Stimulated activated CD8-positive, alpha-beta memory T cell treated with anti-CD3 and anti-CD28 coated beads, Interleukin-2, amount 100 ng/mL, for 1 hour (primary cell): ENCODE measurements around the gene PPM1N.

ENCODE experiments used
- DNase-seq, 2 donors: peaks; one replicate each; pipeline ENCODE4 v3.0.0-alpha.2; 2020; ENCODE audit warnings: low read depth in 2 of 2

Gene PPM1N

GRCh38 chr19:45528149-45528743, 30.0 kb downstream of the PPM1N start:
- DNase-seq: no peak

GRCh38 chr19:45528744-45529419, 30.6 kb downstream of the PPM1N start:
- no peak for DNase-seq

- DNase-seq: no peak
These were observed 31.2 kb downstream of the PPM1N start for GRCh38 chr19:45529420-45529785.

- DNase-seq: no peak
These were observed 33.1 kb downstream of the PPM1N start for GRCh38 chr19:45531349-45531748.

- DNase-seq: no peak
These were observed 41.2 kb downstream of the PPM1N start for GRCh38 chr19:45539459-45539858.

GRCh38 chr19:45542234-45542668, 44.0 kb downstream of the PPM1N start:
- no peak for DNase-seq

- no peak for DNase-seq
These were observed 49.0 kb downstream of the PPM1N start for GRCh38 chr19:45547211-45547770.

GRCh38 chr19:45547965-45548609, 49.8 kb downstream of the PPM1N start:
- no peak for DNase-seq
